CD4-positive, alpha-beta T cell treated with Interleukin-1 beta for 1 hour (primary cell): ENCODE results near the gene GPR31.
A peak's percentile ranks its signal among the peaks of the same experiment; 100 is the strongest.

Source experiments
- DNase-seq, 2 donors: peaks; one replicate each; pipeline ENCODE4 v3.0.0-alpha.2; 2020 to 2022

Gene GPR31

DNA sequence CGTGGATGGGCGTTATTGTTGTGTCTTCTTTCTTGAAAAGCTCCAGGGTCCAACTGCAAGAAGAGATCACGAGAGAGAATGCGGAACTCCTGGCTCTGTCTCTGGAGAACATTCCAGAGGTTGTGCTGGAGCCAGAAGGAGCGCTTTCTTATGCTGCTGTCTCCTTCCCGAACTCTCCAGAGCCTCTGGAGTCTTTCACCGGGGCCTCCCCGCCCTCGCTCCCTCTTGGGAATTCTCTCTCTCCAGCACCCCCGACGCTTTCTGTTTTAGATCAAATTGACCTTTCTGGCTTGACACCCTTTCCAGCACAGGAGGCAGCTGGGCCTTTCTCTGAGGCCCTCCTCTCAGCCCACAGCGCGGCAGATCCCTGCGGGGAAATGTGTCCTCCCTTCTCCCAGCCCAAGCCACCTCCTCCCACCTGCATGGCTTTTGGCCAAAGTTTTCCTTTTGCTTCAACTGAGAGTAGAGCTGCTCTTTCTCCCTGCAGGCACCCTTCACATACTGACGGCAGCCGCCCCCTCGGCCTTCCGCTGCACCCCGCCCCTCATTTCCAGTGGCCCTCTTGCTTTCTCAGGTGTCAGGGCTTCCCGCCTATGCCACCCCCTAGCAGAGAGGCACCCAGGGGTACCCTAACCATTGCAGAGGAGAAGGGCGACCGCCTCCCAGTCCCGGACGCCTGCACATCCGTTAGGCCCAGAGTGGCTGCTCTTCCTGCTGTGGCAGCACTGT lies 41.5 kb downstream of the GPR31 start:
- DNase-seq = no peak

DNA sequence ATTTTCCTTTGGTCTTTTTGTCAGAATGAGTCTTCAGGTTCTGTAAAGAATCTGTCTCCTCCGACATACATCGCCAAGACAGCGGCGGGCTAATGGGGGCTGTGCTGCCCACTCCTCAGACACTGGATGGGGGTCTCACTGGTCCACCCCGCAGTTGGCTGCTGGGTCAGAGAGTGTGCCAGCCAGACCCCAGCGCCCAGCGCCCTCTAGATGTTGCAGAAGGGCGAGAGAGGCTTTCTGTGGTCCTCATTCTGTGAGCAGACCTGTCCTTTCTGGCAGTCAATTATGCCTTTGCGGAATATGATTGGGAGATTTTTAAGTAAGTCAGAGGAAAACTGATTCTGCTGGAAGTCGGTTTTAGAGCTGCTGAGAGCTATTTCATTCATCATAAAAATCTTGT lies 42.7 kb downstream of the GPR31 start:
- DNase-seq = no peak

- DNase-seq = peak; percentile 74 to 92
Observed at GRCh38 chr6:167113935-167114910, 43.6 kb downstream of the GPR31 start.

DNA sequence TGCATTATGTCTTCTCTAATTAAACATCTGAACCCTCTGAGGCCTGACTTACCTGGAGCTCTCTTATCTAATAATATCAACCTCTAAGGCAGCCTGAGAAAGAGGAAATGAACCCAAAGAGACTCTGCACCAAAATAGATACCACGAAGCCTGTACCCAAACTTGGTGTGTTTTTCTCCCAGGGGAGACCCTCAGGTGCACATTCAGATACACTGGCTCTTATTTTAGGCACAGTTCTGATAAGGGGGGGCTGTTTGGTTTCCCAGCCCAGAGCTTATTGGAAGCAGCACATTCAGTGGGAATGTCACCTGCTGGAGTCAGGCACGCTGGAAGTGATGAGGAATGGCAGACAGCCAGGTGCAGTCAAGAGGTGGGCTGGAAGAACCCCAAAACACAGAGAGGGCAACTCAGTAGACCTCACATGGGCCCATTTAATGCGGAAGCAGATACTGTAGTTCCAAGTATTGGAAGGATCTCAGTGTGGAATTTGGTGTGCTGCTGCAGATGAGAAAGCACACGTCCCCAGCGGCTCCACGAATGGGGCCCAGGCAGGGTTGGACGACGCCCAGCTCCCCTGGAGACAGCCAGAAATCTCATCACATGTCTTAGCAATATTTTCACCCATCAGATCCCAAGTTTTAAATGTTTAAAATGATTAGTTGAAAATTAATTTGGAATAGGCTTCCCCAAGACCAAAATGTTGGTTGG lies 44.6 kb downstream of the GPR31 start:
- DNase-seq = peak in 1 of 2 donors; percentile 70

GRCh38 chr6:167112421-167112820 lies 45.4 kb downstream of the GPR31 start:
- no peak for DNase-seq

GRCh38 chr6:167111597-167111996 lies 46.2 kb downstream of the GPR31 start:
- peak; percentile 20 to 35 for DNase-seq

DNA sequence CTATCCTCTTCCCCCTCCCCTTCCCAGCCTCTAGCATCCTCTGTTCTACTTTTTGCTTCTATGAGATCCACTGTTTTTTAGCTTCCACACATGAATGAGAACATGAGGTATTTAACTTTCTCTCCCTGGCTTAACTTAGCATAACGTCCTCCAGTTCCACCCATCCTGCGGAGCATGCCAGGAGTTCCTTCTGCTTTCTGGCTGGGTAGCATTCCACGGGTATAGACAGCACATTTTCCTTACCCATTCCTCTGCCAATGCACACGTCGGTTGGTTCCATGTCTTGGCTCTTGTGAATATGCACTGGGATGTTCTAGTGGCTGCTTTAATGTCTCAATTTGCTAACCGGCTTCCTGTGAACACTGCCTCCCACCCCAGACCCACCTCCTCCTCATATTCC lies 48.1 kb downstream of the GPR31 start:
- no peak for DNase-seq

- DNase-seq = no peak
Observed at GRCh38 chr6:167108278-167108677, 49.5 kb downstream of the GPR31 start.

DNA sequence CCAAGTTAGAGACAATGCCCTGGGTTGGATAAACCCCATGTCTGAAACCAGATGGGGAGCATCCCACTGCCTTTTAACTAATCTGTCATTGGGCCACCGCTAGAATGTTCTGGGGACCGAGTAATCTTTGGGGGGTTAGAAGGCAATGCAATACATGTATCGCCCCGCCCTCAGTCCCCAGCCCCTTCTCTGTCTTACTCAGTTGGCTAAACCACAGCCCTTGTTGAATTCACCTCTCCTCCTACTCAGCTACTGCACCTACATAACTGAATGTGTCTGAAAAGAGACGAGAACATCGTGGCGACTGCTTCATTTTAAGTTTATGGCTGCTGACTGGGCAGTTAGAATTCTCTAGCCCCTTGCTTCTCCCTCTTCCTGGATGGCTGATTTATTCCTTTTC lies 50.0 kb downstream of the GPR31 start:
- DNase-seq = no peak

- DNase-seq = no peak
Observed at GRCh38 chr6:167106406-167106805, 51.4 kb downstream of the GPR31 start.
